Heart left ventricle (tissue), 13 donors: ENCODE measurements around the gene RAB1A.

Experiments
- POLR2A ChIP-seq, 2 donors: fragments of 450-650 bp; IDR thresholded peaks; one replicate each; pipeline ENCODE4 v1.6.1; 2017; ENCODE audit warnings: antibody characterized with exemption in 2 of 2, mild to moderate bottlenecking in 2 of 2, moderate library complexity in 2 of 2
- TF ChIP-seq, protein P1 (sequence below), 12 donors: fragments of 200-600 bp; sonication (generic) in 4 of 12; IDR thresholded peaks; one replicate each; pipeline versions ENCODE4 v1.5.0 to v1.8.0; 2018 to 2022; ENCODE audit warnings: antibody characterized with exemption in 12 of 12, mild to moderate bottlenecking in 5 of 12
- donor health status: ischemic (EF 13 %, LVEDD 7.1; RV severe dilation, severe dysfunction).
- donor health status: DM: no; HTN: yes; CAD: no.
- donor health status: DM: no; HTN: no; CAD: no.
- donor health status: ischemic (EF 25% LVEDD 6.9; RV normal size, moderate dysfunction).
- donor health status: ischemic (EF 25% LVEDD 5.7; RV mildly dilated, moderate dysfunction).
- donor health status: ischemic (EF 35%, LVEDD 5.7; RV mildly dilated, moderate dysfunction).
- donor health status: nonischemic (EF 11% LVEDD 7.7; RV severe dilation, severe dysfunction).
- donor health status: DM: yes; HTN: yes; CAD: no.
- donor health status: PGD.
- donor health status: ischemic (EF 29% LVEDD 5.4; RV normal size, mild dysfunction).
- donor health status: nonischemic (EF 23%, LVEDD 6.1; RV moderate dilation, normal function).

DNA sequence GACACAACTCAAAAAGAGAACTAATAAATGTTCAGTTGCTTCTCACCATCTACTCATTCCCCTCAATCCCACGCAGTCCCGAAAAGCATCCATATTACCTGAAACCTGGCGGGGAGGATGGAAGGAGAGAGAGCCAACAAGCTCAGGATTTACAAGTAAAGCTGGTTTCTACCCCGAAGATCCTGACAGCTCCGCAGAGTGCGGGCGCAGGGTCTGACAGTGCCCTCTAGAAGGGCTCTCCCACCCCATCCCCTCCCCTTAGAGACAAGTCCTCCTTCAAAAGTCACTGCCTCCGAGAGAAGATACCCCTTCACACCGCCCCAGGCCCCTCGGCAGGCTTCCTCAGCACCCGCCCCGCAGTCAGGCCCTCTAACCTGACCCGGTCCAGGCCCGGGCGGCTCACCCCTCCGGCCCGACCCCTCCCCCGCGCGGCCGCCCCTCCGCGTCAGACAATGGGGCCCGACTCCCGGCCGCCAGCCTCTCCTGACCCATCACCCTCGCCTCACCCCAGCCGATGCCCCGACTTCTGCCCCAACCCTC lies 550 bp downstream of the RAB1A start:
- no peak for TF ChIP-seq POLR2A (IDR thresholded peaks at IDR 0.05)
- TF ChIP-seq, protein P1, sequence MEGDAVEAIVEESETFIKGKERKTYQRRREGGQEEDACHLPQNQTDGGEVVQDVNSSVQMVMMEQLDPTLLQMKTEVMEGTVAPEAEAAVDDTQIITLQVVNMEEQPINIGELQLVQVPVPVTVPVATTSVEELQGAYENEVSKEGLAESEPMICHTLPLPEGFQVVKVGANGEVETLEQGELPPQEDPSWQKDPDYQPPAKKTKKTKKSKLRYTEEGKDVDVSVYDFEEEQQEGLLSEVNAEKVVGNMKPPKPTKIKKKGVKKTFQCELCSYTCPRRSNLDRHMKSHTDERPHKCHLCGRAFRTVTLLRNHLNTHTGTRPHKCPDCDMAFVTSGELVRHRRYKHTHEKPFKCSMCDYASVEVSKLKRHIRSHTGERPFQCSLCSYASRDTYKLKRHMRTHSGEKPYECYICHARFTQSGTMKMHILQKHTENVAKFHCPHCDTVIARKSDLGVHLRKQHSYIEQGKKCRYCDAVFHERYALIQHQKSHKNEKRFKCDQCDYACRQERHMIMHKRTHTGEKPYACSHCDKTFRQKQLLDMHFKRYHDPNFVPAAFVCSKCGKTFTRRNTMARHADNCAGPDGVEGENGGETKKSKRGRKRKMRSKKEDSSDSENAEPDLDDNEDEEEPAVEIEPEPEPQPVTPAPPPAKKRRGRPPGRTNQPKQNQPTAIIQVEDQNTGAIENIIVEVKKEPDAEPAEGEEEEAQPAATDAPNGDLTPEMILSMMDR (IDR thresholded peaks at IDR 0.05), result no peak
